Measurements from ENCODE around the gene WASF3.
"Not testable (repeated sequence)": the region's sequence is repeated elsewhere in the genome, so short reads cannot be mapped to it uniquely, and the experiment has no call there.

Gene WASF3

DNA sequence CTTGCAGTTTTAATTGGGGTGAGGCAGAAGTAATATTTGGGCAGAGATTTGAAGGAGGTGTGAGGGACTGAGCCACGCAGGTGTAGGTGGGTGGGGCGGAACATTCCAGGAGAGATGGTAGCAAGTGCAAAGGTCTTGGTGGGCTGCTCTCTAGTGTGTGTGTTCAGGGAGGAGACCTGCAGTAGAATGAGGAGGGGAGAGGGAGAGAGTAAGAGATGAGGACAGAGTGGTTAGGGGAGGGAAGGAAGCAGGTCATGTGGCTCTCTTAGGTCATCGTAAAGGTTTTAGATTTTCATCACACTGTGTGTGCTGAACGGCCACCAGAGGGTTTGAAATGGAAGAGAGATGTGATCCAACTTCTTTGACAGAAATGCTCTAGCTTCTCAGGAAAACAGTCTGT is 33.5 kb downstream of the WASF3 start:
- DNase-seq: no peak

DNA sequence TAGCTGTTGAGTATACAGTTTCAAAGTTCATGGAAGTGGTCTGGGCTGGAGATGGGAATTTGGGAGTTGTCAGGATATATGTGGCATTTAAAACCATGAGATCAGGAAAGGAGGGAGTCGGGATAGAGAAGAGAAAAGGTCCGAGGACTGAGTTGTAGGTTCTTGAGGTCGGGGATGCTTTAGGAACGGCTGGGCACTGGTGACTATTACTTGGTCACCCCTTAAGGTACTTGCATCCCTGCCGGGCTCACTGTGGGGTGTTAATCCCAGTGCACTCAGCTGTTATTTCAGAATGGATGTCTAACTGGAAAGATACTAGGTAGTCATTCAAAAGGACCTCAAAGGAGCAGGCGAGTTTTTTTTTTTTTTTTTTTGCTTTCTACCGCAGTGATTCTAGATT is 34.2 kb downstream of the WASF3 start:
- DNase-seq: no peak

DNA sequence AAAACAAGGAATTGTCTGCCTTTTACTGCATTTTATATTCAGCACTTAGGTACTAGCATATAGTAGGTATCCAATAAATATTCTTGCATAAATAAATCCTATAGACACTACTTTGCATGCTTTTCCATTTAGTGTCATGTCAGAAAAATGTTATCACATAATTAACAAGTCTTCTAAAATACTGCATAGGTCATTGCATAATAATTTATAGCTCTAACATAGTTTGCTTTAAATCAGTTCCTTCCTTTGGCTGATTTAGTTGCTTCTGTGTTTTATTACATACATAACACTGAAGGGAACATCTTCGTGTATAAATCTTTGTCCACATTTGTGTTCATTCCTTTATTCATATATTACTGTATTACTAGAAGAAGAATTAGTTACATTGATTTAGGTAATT is 36.2 kb downstream of the WASF3 start:
- no peak for DNase-seq

DNA sequence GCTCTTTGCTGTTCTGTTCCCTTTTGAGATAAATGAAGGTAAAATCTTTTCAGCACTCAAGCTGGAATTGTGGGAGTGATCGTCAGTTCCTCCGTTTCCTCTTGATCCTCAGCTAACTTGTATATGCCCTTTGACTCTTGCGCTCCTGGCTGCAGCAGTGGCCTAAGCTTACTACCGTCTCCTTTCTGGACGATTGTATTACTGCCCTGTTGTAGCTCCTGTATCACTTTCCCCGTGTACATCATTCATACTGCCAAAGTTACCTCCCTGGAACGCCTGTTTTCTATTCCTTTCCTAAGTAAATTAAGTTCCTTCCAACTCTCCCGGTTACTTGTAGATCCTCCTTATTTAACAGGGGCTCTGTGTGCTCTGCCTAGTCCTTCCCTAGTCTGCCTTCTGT is 36.9 kb downstream of the WASF3 start:
- DNase-seq: no peak

DNA sequence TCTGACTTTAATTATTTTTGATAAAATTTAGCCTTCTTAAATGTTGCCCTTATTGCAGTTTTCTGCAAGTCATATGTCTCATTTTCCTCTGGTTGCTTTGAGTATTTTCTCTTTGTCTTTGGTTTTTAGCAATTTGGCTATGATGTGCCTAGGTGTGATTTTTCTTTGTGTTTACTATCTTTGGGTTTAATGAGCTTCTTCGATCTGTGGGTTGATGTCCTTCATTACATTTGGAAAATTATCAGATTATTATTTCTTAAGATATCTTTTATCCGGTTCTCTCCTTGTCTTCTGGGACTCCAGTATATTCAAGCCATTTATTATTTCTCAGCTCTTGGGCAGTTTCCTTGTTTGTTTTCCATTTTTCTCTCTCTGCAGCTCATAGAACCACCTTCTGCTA is 39.0 kb downstream of the WASF3 start:
- DNase-seq: no peak

DNA sequence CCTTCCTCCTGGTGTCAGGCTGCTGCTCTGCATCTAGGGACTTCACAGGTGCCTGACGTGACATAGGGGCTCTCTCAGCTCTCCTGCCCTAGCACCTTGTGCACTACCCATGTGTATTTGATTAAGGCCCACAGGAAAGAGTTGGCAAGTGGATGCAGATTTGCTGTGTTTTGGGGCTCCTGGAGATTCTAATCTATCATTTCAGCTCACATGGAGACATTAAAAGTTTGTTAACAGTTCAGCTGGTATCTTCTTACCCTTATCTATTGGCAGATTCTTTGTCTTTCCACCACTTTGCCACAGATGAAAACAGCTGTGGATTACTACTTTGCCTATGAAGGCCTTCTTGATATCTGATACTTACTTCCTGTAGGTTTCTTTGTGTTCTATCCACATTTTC is 41.9 kb downstream of the WASF3 start:
- DNase-seq: no peak

DNA sequence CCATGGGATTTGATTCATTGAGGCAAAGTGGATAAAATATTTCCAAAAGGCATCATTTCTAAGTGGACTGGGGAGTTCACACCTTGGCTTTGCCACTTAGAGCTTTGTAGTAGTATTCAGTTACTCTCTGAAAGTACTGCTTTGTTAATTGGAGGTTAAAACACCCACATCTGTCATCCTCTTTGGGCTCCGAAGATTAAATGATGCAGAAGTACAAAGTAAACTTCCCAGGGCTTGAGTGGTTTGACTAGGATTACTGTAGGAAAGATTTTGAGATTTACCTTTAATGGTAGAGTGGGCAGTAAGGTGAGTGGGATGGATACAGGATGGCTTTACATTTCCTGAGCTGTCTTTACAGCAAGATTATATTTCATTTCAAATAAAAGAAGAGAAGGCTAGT is 42.4 kb downstream of the WASF3 start:
- DNase-seq: no peak

DNA sequence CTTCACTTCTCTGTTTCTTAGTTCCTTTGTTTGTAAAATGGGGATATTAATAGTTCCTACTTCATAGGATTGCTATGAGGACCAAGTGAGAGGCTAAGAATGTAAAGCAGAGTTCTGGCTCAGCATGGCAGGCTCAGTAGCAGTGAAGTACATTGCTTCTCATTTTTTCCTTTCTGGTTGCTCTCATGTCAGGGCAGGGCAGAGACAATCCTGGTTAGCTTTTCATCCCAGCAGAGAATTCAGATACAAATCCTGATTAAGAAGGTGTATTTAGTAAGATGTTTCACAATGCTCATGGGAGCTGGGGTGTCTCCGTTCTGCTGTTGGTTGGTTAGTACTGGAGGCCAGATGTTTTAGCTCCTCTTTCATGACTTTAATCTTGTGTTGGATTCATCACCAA is 42.9 kb downstream of the WASF3 start:
- DNase-seq: no peak

DNA sequence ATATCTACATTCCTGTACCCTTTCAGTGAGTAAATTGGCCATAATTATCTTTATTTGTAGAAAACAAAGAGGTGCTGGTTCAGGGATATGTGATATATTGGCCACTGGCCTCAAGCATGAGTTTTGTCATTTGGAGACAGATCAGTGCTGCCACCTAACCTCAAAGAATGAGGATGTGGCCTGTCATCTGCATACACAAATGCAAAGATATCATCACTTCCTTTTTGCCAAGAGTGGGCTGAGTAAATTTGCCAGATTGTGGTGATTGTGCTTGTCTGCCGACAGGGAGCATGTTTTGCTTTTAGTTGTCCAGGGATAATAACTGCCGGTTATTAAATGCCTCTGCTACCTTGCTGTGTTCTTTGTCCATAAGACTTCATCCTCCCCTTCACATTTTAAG is 44.2 kb downstream of the WASF3 start:
- no peak for DNase-seq

DNA sequence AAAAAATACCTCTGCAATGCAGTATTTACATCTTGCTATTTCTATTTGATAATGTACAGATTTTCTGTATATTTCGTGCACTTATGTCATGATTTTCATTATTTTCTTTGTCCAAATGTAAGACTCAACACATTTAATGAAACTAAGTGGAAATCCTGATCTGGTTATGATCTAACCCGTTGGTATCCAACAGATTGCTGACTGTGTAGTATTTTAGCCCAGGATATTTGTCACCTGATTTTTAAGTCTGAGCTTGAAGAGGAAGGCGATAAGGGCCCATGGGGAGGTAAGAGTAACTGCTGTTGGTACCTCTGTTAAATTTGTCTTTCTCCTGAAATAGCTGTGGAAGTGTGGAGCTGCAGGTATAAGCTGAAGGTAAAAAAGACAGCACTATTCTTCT is 45.3 kb downstream of the WASF3 start:
- DNase-seq: no peak

DNA sequence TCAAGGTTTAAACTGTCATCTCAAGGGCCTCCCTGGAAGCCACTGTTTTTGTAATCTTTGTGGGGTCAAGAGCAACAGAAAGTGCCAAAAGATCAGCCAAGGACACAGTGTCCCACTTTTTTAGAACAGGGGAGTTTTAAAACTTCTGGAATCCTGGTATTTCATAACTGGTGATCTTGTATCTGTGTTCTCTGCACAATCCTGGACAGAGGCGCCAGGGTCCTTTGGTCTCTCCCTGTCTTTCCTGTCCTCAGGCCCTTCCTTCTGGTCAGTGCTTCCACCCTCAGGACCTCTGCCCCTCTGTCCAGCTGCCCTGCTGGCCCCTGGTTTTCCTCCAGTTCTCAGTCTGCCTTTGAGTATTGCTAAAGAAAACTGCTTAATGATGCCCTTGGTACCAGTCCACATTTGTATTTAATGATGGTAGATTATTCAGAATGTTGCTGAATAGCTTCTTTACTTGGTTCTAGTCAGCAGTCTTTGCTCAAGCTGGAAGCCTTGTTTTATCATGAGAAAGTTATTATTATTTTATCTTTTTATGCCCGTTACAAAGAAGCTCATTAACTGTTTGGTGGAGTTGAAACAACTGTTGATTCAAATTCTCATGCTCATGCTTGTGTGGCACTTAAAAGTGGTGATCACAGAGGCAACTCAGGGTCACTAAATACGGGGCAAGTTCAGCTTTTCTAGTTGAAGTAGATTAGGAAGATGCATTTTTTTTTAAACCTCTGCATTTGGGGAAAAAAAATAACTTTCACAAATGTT is 47.5 kb downstream of the WASF3 start:
- DNase-seq: no peak

DNA sequence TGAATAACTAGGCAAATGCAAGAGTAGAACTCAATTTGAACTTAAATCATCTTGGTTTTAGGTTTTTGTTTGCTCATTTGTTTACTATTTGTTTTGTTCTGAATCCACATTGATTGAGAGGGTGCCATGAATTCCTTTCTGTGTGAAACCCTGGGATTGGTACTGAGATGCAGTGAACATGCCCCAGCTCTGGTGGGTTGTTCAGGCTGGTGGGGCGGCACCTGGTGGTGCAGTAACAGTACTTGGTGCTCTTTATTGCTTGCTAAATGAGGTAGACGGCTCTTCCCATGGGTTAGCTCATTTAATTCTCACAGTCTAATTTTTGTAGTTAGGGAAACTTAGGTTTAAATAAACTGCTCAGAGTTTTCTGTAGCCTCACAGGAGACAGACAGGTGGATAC is 48.4 kb downstream of the WASF3 start:
- no peak for DNase-seq

DNA sequence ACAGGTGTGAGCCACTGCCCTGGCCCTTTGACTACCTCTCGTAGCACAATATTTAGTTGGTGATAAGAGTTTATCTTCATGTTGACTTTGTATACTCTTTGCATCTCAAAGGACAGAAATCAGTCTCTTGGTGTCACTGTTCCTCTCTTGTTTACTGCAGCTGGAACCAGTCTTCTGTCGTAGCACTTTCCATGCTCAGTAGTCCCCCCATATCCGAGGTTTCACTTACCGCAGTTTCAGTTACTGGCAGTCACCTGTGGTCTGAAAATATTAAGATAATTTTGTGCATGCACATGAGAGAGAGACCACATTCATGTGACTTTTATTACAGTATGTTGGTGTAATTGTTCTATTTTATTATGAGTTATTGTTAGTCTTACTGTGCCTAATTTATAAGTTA is 49.1 kb downstream of the WASF3 start:
- no peak for DNase-seq

DNA sequence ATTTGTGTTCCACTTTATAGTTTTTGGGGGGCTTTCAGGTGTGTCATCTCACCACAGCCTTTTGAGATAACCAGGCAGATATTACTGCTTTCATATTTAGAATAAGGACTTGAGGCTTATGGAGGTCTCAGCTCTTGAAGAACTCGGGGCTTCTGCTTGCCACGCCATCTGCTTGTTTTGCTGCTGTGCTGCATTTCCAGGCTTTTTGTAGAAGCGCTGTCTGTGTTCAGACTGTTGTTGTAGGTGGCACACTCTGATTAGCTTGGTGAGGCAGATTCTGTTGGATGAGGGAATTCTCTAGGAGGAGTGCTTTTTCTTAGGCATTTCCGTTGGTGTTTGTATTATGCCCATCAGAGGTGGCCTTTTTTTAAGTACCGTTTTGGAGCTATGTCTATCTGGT is 57.2 kb downstream of the WASF3 start:
- DNase-seq: no peak

DNA sequence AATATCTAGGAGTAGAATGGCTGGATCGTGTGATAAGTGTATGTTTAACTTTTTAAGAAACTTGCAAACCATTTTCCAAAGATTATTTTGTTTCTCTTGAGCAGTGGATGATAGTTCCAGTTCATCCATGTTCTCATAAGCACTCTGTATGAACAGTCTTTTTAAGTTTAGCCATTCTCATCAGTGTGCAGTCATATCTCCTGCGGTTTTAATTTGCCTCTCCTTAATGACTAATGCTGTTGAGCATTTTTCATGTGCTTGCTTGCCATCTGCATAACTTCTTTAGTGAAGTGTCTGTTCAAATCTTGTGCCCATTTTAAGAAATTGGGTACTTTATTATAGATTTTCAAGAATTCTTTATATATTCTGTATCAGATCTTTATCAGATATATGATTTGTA is 58.6 kb downstream of the WASF3 start:
- DNase-seq: no peak

DNA sequence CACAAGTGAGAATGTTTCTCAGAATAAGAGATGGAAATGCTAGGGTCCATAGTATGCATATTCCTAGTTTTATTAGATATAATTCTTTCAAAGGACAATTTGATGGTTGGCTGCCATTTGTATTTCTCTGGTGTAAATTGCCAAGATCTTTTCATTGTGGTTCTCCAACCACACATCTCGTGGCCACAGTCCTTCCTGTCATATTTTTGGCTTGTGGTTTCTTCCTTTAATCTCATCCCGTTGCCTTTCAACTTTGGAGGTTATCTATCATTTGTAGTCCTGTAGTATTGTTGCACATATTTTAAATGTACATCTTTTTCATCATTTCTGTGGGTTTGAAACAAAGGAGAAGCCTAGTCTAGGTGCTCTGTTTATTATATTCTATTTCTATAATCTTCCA is 61.2 kb downstream of the WASF3 start:
- no peak for DNase-seq

DNA sequence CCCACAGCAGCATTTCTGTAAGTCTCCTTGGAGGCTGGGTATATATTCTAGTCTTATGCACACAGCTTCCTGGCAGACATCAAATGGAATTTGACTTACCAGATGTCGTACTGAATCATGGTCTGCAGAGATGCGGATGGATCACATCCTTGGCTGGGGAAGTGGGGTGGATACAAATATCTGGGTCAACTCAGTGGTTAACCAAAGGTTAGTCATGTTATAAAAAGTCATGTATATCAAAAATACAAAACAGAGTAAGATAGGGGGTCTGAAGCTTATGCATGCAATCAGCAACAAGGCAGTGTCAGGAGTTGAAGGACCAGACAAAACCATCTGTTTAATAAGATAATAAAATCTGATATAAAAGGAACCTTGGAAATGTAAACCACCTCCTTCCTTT is 61.9 kb downstream of the WASF3 start:
- DNase-seq: no peak

DNA sequence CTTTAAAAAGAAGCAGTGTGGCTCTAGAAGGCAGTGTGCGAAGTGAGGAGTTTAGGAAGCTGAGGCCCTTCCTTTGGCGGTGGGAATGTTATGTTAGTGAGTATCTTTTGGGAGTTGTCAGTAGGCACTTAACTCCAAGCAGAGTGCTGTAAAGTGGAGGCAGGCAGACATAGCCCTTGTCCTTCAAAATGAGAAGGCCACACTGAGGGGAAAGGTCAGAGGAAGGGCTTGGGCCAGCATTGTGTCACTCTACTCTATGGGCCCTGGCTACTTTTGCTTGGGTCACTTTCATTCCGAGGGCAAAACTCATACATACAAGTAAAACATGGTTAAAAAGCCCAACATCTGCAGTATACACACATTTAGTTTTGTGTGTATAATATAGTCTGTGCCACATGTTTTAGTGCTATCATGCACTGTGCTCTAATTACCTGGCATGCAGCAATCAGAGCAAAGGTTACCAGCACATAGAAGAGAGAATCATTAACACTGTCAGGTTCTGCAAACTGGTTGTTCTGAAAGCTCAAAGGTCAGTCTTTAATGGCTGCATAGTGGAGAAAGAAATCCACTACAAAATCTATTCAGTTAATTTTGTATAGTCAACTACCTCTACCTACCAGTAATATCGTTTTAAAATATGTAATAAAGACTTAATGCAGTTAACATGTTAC is 64.4 kb downstream of the WASF3 start:
- no peak for DNase-seq

DNA sequence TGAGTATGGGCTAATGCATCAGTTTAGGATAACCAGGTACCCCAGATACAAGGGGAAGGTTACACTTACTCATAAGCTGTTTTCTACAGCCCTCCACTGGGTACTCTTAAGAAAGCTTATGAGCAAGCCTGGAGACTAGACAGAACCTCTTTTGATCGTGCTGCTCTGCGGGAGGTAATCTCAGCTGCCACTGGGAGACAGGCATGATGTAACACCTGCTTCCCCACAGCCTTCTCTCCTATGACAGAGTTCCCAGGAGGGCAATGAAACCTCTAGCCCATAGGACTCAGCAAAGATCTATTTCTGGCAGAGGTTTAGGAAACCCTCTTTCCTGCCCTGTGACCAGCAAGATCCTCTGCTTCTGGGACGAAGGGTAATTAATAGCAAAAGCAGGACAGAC is 65.6 kb downstream of the WASF3 start:
- DNase-seq: no peak

DNA sequence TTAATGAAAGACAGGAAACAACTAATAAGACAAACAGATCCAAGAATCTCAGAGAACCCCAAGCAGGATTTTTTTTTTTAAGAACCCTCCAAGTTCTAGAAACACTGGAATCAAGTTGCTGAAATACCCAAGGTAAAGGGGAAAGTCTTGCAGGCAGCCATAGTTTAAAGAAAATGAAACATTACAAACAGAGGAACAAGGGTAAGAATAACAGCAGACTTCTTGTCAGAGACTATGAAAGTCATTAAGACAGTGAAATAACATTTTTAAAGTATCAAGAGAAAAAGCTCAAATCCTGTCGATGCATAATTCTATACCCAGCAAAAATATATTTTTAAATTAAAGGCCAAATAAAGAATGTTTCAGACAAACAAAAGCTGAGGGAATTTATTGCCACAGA is 67.1 kb downstream of the WASF3 start:
- DNase-seq: no peak

DNA sequence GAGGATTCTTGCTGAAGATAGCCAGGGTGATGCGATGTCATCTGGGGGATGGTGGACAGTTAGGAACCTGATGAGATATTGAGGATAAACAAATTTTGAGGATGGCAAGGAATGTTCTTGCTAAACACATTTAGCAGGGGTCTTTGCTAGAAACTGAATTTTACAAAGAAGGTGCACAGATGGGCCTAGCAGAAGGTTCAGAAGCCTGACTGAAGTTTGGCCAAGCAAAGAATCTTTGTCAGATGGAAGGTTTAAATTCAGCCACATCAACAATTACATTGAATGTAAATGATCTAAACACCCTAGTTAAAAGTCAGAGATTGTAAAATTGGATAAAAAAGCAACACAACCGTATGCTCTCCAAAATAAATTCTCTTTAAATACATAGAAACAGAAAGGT is 68.8 kb downstream of the WASF3 start:
- DNase-seq: no peak

DNA sequence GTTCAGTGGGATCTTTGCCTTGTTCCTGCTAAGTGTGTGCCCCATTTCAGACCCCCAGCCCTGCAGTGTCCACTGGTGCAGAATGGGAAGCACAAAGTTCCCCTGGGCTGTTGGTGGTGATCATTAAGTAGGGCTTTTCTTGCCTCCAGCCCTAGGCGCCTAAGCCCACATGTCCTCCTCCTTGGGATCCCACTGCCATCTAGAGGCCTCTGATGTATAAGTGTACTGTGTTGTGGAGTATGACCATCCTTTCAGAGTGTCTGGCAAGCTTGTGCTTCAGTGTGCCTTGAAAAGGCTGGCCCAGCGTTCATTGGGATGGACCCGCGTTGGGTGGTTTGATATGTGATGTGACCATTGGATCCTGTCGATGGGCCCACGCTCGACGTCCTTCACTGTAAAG is 71.2 kb downstream of the WASF3 start:
- no peak for DNase-seq

DNA sequence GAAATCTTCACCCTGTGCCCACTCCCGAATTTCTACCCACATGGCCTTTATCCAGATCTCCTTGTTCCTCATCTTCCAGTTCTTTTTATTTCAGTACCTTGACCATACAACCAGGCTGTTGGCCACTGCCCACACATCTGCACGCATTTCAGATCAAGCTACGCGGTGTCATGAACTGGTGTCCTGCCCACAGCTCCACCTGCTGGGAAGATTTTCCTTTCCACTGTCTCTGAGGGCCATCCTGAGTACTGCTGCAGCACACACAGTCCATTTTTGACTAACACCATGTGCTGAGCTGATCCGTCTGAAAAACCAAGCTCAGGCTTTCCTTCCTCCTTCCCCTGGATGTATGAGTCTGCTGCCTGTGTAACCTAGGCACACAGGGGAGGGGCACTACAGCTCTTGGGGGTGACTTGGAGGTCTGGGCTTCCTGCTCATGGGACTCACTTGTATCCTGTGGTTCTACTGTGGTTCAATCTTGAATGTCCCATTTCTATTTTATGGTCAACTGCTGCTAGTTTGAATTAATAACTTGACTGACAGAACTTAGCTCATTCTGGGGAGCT is 71.9 kb downstream of the WASF3 start:
- no peak for DNase-seq

DNA sequence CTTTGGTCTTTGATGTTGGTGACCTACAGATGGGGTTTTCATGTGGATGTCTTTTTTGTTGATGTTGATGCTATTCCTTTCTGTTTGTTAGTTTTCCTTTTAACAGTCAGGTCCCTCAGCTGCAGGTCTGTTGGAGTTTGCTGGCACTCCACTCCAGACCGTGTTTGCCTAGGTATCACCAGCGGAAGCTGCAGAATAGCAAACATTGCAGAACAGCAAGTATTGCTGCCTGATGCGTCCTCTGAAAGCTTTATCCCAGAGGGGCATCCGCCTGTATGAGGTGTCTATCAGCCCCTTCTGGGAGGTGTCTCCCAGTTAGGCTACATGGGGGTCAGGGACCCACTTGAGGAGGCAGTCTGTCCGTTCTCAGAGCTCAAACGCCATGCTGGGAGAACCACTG is 78.2 kb downstream of the WASF3 start:
- DNase-seq: not testable (repeated sequence)

DNA sequence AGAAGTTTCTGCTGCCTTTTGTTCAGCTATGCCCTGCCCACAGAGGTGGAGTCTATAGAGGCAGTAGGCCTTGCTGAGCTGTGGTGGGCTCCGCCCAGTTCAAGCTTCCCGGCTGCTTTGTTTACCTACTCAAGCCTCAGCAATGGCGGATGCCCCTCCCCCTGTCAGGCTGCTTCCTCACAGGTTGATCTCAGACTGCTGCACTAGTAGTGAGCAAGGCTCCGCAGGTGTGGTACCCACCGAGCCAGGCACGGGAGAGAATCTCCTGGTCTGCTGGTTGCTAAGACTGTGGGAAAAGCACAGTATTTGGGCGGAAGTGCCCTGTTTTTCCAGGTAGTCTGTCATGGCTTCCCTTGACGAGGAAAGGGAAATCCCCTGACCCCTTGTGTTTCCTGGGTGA is 78.6 kb downstream of the WASF3 start:
- not testable (repeated sequence) for DNase-seq

All from bone marrow (tissue), 2 donors.